A673 (cell line): ENCODE measurements around the gene PARD6B.

ENCODE experiments used
- EZH2 ChIP-seq: fragments of 200-600 bp; sonication (generic); IDR thresholded peaks from 2 replicates; pipeline ENCODE4 v1.6.1; 2017; ENCODE audit warnings: borderline replicate concordance, low read depth, mild to moderate bottlenecking, mixed read lengths, antibody characterized with exemption, low read length; ENCODE audit not compliant: poor library complexity, severe bottlenecking
- TF ChIP-seq, protein P1 (sequence below): fragments of 300-800, 200-600 bp; sonication (generic); conservative IDR thresholded peaks from 2 replicates; pipeline ENCODE4 v1.5.1; 2017; ENCODE audit warnings: low read depth, mild to moderate bottlenecking, antibody characterized with exemption, low read length, moderate library complexity, mixed read lengths

DNA sequence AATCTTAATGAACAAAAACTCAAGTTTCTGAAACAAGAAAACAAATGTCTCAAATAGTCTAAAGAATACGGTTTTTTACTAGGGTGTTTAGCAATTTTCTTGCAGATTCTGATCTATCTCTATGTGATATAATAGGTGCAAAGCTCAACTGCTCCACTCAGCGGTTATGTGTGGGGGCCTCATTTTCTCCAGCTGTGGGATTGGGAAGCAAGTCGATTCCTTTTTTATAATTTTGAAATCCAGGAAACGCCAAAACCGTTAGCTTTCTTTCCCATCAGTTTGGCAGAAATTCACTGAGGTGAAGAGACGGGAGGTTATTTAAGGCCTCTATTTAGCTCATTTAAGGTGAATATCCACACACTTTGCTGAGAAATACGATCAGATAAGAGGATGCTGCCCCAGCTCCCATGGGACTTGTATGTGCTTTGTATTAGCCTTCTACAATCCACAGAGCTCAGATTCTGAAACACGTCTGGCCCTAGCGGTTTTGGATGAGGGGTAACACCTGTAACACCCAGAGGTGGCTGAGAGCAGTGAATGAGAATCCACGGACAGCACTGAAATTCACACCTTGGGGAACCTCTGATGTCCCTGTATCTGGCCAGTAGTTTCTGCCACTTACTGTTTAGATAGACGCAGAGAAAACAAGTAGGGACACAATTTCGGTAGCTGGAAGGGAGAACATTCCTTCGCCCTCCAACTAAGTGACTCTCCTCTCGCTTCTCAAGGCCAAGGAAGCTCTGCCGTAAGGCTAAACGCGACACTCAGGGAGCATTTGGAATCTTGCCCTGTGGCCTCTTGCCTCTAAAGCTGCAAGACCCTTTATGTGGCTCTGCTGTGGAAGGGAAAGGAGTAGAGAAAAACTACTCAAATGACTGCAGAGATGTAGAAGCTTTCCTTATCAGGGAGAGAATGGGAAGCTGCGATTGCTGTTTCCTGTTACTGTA is 56.9 kb downstream of the PARD6B start:
- TF ChIP-seq, protein P1, sequence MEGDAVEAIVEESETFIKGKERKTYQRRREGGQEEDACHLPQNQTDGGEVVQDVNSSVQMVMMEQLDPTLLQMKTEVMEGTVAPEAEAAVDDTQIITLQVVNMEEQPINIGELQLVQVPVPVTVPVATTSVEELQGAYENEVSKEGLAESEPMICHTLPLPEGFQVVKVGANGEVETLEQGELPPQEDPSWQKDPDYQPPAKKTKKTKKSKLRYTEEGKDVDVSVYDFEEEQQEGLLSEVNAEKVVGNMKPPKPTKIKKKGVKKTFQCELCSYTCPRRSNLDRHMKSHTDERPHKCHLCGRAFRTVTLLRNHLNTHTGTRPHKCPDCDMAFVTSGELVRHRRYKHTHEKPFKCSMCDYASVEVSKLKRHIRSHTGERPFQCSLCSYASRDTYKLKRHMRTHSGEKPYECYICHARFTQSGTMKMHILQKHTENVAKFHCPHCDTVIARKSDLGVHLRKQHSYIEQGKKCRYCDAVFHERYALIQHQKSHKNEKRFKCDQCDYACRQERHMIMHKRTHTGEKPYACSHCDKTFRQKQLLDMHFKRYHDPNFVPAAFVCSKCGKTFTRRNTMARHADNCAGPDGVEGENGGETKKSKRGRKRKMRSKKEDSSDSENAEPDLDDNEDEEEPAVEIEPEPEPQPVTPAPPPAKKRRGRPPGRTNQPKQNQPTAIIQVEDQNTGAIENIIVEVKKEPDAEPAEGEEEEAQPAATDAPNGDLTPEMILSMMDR, result peak; percentile 86
- no peak for TF ChIP-seq EZH2
